ENCODE data around the gene GNB1L.

The GNB1L gene

DNA sequence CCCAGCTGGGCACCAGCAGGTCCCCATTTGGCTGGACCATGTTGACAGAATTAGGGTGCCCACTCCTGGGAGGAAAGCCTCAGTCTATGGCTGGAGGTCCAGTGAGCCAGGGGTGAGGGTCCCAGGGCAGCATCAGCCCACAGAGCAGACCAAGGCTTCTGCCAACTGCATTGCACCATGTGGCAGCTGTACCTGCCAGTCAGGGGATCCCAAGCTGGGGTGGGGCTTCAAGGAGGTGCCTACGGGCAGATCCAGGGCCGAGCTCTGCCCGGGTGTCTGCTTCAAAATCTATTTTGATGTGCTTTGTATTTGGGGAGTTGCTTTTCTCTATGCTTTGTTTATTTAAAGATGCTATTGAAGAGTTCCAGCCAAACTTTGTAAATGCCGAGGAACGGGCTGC, 120.9 kb downstream of the GNB1L start:
- DNase-seq (ENCODE audit: low spot score): no peak

Measured in HuH-7 (cell line).